Activated CD4-positive, alpha-beta T cell treated with anti-CD3 and anti-CD28 coated beads for 36 hours (primary cell): Measurements from ENCODE around the gene SUPT20HL1. TPM values are rescaled to one million over a fixed set of nuclear protein-coding genes. Genes with fewer than 3 reads are reported as not detected.

Experiments used
- ATAC-seq: fragments of 200-7000 bp; cut with Tn5 transposase; one replicate; pipeline ENCODE4 v1.10.0; 2021; ENCODE audit warnings: mild to moderate bottlenecking, moderate library complexity
- CTCF ChIA-PET: fragments of 350-600 bp; sonication (Branson Sonifier 250); formaldehyde crosslinking; loops from one replicate; lab custom pipeline; 2021; ENCODE audit warnings: antibody characterized with exemption; lab: Charles Lee
- POLR2A ChIA-PET: fragments of 350-600 bp; sonication (Branson Sonifier 250); formaldehyde crosslinking; loops from one replicate; lab custom pipeline; 2021; ENCODE audit warnings: antibody characterized with exemption, inconsistent platforms; lab: Charles Lee
- DNase-seq: peaks from one replicate; pipeline ENCODE4 v3.0.0-alpha.2; 2020
- H3K27ac Mint-ChIP-seq: one replicate; pipeline ENCODE4 v1.8.0; 2021; ENCODE audit warnings: mixed read lengths
- H3K27me3 Mint-ChIP-seq: one replicate; pipeline ENCODE4 v1.8.0; 2021; ENCODE audit warnings: mixed read lengths
- H3K36me3 Mint-ChIP-seq: one replicate; pipeline ENCODE4 v1.8.0; 2021; ENCODE audit warnings: low read depth, mixed read lengths
- H3K4me1 Mint-ChIP-seq: one replicate; pipeline ENCODE4 v1.8.0; 2021; ENCODE audit warnings: mixed read lengths
- H3K4me3 Mint-ChIP-seq: one replicate; pipeline ENCODE4 v1.8.0; 2021; ENCODE audit warnings: mild to moderate bottlenecking, moderate library complexity, mixed read lengths
- H3K9me3 Mint-ChIP-seq: one replicate; pipeline ENCODE4 v1.8.0; 2021; ENCODE audit warnings: low read depth, mixed read lengths
- intact Hi-C, 2 experiments: fragments of 100-400 bp; cut with DNase I in 1 of 2; cut with micrococcal nuclease in 1 of 2; formaldehyde crosslinking; loops; one replicate each; pipeline versions ENCODE4 v1.14.2 to v1.15.1; 2022 to 2024; cut with DNase I, micrococcal nuclease
- total RNA-seq, 2 experiments: library from RNA; stranded (reverse); gene quantifications; one replicate each; pipeline ENCODE4 v1.2.3, GENCODE V29; 2021

SUPT20HL1 gene
- total RNA-seq, 2 experiments from 2014 or later: 0.07 TPM; not detected in 1

DNA sequence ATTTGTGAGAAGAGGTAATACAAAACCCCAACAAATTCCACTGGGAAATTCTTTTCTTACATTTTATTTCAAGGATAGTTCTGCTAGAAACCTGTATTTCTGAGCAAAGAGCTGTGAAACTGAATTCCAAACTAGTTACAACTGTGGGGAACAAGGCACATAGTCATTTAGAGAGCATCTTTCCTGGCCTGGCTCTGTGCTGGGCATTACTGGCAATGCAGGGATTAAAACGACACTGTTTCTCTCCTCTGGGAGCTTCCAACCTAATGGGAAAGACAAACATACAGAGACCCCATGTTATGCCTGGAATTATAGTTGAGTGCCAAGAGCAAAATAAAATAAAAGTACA lies 36.5 kb downstream of the SUPT20HL1 start:
- no peak overlapping the region for H3K4me3 Mint-ChIP-seq
- POLR2A ChIA-PET: no interaction called here
- intact Hi-C loops: loop anchor here (1.0 to 10.0 kb wide), 4 partner anchors 102 to 618 kb away; partner anchors contain the start of genes ARX (in 1 of the 2) and POLA1 (in 1 of the 2)

GRCh38 chrX:24398766-24399165 lies 38.3 kb downstream of the SUPT20HL1 start:
- peaks cover 3% of the 10 kb centered on the region for H3K4me1 Mint-ChIP-seq
- H3K27ac Mint-ChIP-seq: no peak overlapping the region
- H3K36me3 Mint-ChIP-seq: no peaks in the 10 kb centered on the region
- no peak for ATAC-seq
- H3K9me3 Mint-ChIP-seq: no peaks in the 10 kb centered on the region
- POLR2A ChIA-PET: interaction anchor here (0.7 kb wide), 1 partner anchor 335 kb away, joined by 3 read pairs; no protein-coding TSS in a partner anchor
- intact Hi-C loops: loop anchor here (10.0 kb wide), 3 partner anchors 134 to 616 kb away; partner anchors contain the start of genes ARX (in 1 of the 2) and POLA1 (in 1 of the 2)
- DNase-seq: no peak
- no peaks in the 10 kb centered on the region for H3K27me3 Mint-ChIP-seq
- H3K4me3 Mint-ChIP-seq: no peak overlapping the region
- CTCF ChIA-PET: interaction anchor here (0.7 to 3.6 kb wide), 3 partner anchors 28 to 140 kb away, joined by 3 to 14 read pairs (median 4); no protein-coding TSS in a partner anchor

More for the DNA sequence above, 36.5 kb downstream of the SUPT20HL1 start:
- Mint-ChIP-seq H3K27me3 (no peaks in the 10 kb centered on the region), H3K36me3 (no peaks in the 10 kb centered on the region), H3K27ac (no peak overlapping the region), H3K9me3 (no peaks in the 10 kb centered on the region), H3K4me1 (peaks cover 3% of the 10 kb centered on the region)
- CTCF ChIA-PET: interaction anchor here (0.6 to 3.6 kb wide), 10 partner anchors 9 to 671 kb away, joined by 3 to 82 read pairs (median 4); no protein-coding TSS in a partner anchor
- ATAC-seq (no peak), DNase-seq (no peak)

DNA sequence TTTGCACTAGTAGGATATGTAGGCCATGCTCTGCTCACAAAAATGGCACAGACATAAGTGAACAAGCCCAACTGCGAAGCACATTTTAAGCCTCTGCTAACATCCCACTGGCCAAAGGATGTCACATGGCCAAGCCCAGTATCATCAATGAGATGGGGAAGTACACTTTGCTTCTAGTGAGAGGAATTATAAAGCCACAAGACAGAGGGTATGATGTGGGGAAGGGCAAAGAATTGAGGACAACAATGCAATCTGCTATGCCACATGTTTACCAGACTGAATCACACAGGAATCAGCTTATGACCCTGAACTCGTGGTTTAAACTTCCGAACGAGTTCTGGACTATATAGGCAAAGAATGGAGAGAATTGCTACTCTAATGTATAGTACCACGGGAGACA lies 39.1 kb downstream of the SUPT20HL1 start:
- Mint-ChIP-seq H3K4me3 (no peak overlapping the region), H3K9me3 (no peaks in the 10 kb centered on the region), H3K4me1 (peaks cover 3% of the 10 kb centered on the region), H3K27ac (no peak overlapping the region), H3K36me3 (no peaks in the 10 kb centered on the region), H3K27me3 (no peaks in the 10 kb centered on the region)
- POLR2A ChIA-PET: no interaction called here
- intact Hi-C loops: loop anchor here (10.0 kb wide), 3 partner anchors 135 to 615 kb away; partner anchors contain the start of genes ARX (in 1 of the 2) and POLA1 (in 1 of the 2)
- DNase-seq (no peak), ATAC-seq (no peak)
- CTCF ChIA-PET: no interaction called here

DNA sequence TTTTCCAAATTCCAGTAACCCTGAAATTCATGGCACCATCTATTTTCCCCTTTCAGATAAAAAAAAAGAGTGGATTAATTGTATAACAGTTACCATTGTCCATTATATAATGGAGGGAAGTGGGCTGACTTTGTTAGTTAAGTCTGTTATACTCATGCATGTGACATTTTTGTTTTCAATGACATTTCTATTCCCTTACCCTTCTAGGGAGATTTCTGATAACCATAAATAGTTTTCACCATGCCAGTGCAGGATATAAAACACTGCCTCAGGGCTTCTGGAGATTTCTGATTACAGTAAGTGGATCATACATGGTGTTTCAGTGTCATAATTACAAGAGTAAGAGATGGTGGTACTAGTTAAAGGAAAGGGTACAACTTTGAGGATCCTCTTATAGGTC lies 45.5 kb downstream of the SUPT20HL1 start:
- H3K9me3 Mint-ChIP-seq: no peaks in the 10 kb centered on the region
- no peaks in the 10 kb centered on the region for H3K27me3 Mint-ChIP-seq
- H3K4me3 Mint-ChIP-seq: no peak overlapping the region
- ChIA-PET POLR2A (no interaction called here), CTCF (no interaction called here)
- ATAC-seq: no peak
- DNase-seq: no peak
- no peak overlapping the region for H3K27ac Mint-ChIP-seq
- no peaks in the 10 kb centered on the region for H3K4me1 Mint-ChIP-seq
- no peaks in the 10 kb centered on the region for H3K36me3 Mint-ChIP-seq
- intact Hi-C loops: no loop called here

Other genes with a start within 250 kb of the SUPT20HL1 start
- 10 to 100 TPM; 34.0 to 37.9 TPM for gene ZFX, start 210.9 kb upstream of the SUPT20HL1 start, total RNA-seq
- gene SUPT20HL2, start 46.6 kb upstream of the SUPT20HL1 start, total RNA-seq: not detected
- 10 to 100 TPM; 47.4 to 47.7 TPM for gene PDK3, start 104.6 kb downstream of the SUPT20HL1 start, total RNA-seq